HL-60 (cell line): Measurements from ENCODE around the gene ESRRA.

ENCODE experiments used
- DNase-seq, 2 experiments: peaks; one replicate each; pipeline ENCODE4 v3.0.0-alpha.2; 2010 to 2020; ENCODE audit warnings: low read depth in 1 of 2, low spot score in 1 of 2
- H3K27ac ChIP-seq: fragments of 250-450 bp; sonication (Bioruptor Pico); replicated peaks from 2 replicates; pipeline ENCODE4 v1.5.1; 2020; ENCODE audit warnings: mild to moderate bottlenecking, moderate library complexity
- H3K27me3 ChIP-seq: fragments of 250-450 bp; sonication (Bioruptor Pico); 2 replicates; pipeline ENCODE4 v1.5.1; 2021; ENCODE audit warnings: mild to moderate bottlenecking, moderate library complexity; ENCODE audit not compliant: insufficient read depth, poor library complexity, severe bottlenecking
- H3K4me3 ChIP-seq: replicated peaks from 2 replicates; pipeline ENCODE4 v1.5.1; 2011; ENCODE audit warnings: mild to moderate bottlenecking, control low read depth, low read length; ENCODE audit not compliant: insufficient read depth
- CTCF ChIP-seq: IDR thresholded peaks from one replicate; pipeline ENCODE4 v1.5.1; 2011; ENCODE audit warnings: low read length, control low read depth, inconsistent platforms; ENCODE audit not compliant: insufficient read depth
- GABPA ChIP-seq: IDR thresholded peaks from 2 replicates; pipeline ENCODE4 v1.6.1; 2012; ENCODE audit warnings: low read depth
- POLR2AphosphoS5 ChIP-seq: IDR thresholded peaks from 2 replicates; pipeline ENCODE4 v1.6.1; 2012; ENCODE audit warnings: low read depth
- SPI1 ChIP-seq: IDR thresholded peaks from 2 replicates; pipeline ENCODE4 v1.6.1; 2012; ENCODE audit warnings: low read depth, mild to moderate bottlenecking, borderline replicate concordance
- TF ChIP-seq, protein P1 (sequence below): IDR thresholded peaks from 2 replicates; pipeline ENCODE4 v1.6.1; 2012; ENCODE audit warnings: low read depth; ENCODE audit not compliant: insufficient replicate concordance

Gene ESRRA

DNA sequence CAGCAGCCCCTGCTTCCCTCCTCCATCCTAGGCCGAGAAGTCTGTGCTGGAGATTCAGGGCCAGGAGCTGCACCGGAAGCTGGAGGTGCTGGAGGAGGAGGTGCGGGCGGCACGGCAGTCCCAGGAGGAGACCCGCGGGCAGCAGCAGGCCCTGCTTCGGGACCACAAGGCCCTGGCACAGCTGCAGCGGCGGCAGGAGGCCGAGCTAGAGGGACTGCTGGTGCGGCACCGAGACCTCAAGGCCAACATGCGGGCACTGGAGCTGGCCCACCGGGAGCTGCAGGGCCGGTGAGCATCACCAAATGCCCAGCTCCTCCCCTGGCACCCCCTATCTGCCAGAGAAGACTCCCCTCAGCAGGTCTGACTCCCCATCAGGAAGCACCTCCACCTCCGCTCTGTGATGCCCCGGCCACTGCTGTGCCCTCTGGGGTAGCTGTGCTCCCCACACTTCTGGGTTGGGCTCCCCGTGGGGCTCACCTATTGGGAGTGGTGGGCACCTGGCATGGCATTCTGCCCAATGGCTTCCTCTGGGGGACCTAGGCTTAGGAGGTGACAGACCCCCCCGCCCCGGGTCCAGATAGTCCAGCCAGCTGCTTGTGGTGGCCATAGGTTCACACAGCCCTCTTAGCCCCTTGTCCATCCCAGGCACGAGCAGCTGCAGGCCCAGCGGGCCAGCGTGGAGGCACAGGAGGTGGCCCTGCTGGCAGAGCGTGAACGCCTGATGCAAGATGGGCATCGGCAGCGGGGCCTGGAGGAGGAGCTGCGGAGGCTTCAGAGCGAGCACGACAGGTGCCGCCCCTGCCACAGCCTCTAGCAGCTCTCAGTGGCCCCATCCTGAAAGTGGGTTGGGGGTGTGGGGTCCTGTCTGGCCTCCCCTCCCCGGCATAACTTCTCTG, 47.0 kb downstream of the ESRRA start:
- H3K27me3 ChIP-seq, result no peaks in the 10 kb centered on the region
- TF ChIP-seq POLR2AphosphoS5 (no peak), CTCF (no peak), SPI1 (no peak), GABPA (no peak)
- TF ChIP-seq, protein P1, sequence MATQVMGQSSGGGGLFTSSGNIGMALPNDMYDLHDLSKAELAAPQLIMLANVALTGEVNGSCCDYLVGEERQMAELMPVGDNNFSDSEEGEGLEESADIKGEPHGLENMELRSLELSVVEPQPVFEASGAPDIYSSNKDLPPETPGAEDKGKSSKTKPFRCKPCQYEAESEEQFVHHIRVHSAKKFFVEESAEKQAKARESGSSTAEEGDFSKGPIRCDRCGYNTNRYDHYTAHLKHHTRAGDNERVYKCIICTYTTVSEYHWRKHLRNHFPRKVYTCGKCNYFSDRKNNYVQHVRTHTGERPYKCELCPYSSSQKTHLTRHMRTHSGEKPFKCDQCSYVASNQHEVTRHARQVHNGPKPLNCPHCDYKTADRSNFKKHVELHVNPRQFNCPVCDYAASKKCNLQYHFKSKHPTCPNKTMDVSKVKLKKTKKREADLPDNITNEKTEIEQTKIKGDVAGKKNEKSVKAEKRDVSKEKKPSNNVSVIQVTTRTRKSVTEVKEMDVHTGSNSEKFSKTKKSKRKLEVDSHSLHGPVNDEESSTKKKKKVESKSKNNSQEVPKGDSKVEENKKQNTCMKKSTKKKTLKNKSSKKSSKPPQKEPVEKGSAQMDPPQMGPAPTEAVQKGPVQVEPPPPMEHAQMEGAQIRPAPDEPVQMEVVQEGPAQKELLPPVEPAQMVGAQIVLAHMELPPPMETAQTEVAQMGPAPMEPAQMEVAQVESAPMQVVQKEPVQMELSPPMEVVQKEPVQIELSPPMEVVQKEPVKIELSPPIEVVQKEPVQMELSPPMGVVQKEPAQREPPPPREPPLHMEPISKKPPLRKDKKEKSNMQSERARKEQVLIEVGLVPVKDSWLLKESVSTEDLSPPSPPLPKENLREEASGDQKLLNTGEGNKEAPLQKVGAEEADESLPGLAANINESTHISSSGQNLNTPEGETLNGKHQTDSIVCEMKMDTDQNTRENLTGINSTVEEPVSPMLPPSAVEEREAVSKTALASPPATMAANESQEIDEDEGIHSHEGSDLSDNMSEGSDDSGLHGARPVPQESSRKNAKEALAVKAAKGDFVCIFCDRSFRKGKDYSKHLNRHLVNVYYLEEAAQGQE, result no peak
- no peak for DNase-seq

DNA sequence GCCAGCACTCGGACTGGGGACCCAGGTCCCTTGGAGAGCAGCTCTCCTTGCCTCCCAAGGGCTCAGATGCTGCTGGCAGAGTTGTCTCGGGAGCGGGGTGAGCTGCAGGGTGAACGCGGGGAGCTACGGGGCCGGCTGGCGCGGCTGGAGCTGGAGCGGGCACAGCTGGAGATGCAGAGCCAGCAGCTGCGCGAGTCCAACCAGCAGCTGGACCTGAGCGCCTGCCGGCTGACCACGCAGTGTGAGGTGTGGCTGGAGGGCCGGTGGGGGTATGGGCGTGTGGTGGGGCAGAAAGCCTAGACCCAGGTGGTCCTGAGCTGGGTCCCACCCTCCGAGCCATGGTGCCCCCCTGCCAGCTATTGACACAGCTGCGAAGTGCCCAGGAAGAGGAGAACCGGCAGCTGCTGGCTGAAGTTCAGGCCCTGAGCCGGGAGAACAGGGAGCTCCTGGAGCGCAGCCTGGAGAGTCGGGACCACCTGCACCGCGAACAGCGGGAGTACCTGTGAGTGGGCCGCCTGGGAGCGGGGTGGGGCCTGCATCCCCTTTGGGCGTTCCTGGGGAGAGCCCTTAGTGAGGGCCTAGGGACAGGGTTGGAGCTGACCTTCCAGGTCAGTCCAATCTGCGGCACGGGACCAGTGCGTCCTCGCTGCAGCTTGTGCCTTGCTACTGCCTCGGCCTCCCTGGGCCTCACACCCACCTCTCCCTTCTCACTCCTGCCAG, 47.8 kb downstream of the ESRRA start:
- TF ChIP-seq CTCF (no peak), SPI1 (no peak), POLR2AphosphoS5 (no peak), GABPA (no peak)
- TF ChIP-seq, protein P1, result no peak
- Histone ChIP-seq H3K27me3 (no peaks in the 10 kb centered on the region), H3K4me3 (no peak overlapping the region), H3K27ac (no peak overlapping the region)
- no peak for DNase-seq

More for the DNA sequence above, 47.0 kb downstream of the ESRRA start:
- Histone ChIP-seq H3K27ac (no peak overlapping the region), H3K4me3 (no peak overlapping the region)

DNA sequence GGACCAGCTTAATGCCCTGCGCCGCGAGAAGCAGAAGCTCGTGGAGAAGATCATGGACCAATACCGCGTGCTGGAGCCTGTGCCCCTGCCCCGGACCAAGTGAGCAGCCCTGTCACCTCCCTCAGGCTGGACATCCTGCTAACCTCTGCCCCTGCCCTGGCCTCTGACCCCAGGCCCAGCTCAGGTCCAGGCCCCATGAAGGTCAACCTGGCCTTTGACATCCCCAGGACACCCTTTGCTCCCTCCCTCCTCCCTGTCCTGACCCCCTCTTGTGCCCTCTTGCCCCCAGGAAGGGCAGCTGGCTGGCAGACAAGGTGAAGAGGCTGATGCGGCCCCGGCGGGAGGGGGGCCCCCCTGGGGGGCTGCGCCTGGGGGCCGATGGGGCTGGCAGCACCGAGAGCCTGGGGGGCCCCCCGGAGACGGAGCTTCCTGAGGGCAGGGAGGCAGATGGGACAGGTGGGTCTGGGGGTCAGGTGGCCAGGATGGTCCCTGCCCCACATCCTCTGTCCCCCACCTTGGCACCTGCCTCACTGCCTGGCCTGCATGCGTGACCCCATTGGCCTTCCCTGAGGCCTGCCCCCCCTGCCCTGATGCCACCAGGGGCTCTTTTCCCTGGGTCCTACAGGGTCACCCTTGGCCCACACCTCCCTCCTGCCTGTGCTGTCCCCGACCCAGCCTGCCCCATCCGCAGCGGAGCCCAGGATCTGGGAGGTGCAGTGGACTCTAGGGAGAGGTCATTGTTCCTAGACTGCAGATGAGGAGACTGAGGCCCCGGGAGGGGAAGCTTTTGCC, 48.6 kb downstream of the ESRRA start:
- TF ChIP-seq GABPA (no peak), CTCF (no peak), POLR2AphosphoS5 (no peak), SPI1 (no peak)
- TF ChIP-seq, protein P1, result no peak
- no peak for DNase-seq
- no peak overlapping the region for H3K4me3 ChIP-seq
- no peak overlapping the region for H3K27ac ChIP-seq
- no peaks in the 10 kb centered on the region for H3K27me3 ChIP-seq
